HepG2 (cell line): Measurements from ENCODE around the gene PTPN13. TPM values are rescaled to one million over a fixed set of nuclear protein-coding genes. Genes with fewer than 3 reads are reported as not detected.

ENCODE experiments used
- ATAC-seq: fragments of 200-7000 bp; cut with Tn5 transposase; 3 replicates; pipeline ENCODE4 v1.9.1; 2020; ENCODE audit warnings: mild to moderate bottlenecking, moderate library complexity
- BruUV-seq: library from RNA; stranded (reverse); fragments of 400-500 nt; replicated peaks from 2 replicates; lab custom pipeline; 2021; lab: Mats Ljungman, UMichigan
- CTCF ChIA-PET: fragments of 300-600 bp; formaldehyde crosslinking; extraction: SDS; loops from one replicate; lab custom pipeline; 2021; ENCODE audit warnings: low total read pairs, inconsistent platforms, low intra/inter-chr PET ratio; lab: Yijun Ruan, JAX
- POLR2A ChIA-PET: fragments of 350-600 bp; sonication (Branson Sonifier 250); formaldehyde crosslinking; loops from one replicate; lab custom pipeline; 2020; ENCODE audit warnings: antibody characterized with exemption, inconsistent platforms; lab: Yijun Ruan, JAX
- DNase-seq: peaks from one replicate; pipeline ENCODE4 v3.0.0-alpha.2; 2015; ENCODE audit warnings: low spot score
- FAIRE-seq: peaks from 3 replicates; lab custom pipeline; 2011; peaks lifted over from hg19 to GRCh38; lab: Jason Lieb, UNC
- H2AFZ ChIP-seq: one replicate; pipeline ENCODE4 v1.6.1; 2011; ENCODE audit warnings: low read length, inconsistent platforms
- H3K27ac ChIP-seq: fragments of 300-600 bp; 3 replicates; pipeline ENCODE4 v1.8.0; 2011; ENCODE audit warnings: mixed run types, mild to moderate bottlenecking, mixed read lengths, low read length, inconsistent platforms; ENCODE audit not compliant: insufficient read depth; ENCODE audit errors: extremely low read length
- H3K27me3 ChIP-seq, 2 experiments: fragments of 200-600 bp in 1 of 2; 2 replicates in 1 of 2; 3 replicates in 1 of 2; pipeline versions ENCODE4 v1.6.0 to v1.8.0; 2011; ENCODE audit warnings: low read length in 2 of 2, mild to moderate bottlenecking in 2 of 2, moderate library complexity in 2 of 2, inconsistent platforms in 1 of 2; ENCODE audit not compliant: insufficient read depth in 2 of 2, control insufficient read depth in 1 of 2
- H3K36me3 ChIP-seq, 2 experiments: fragments of 200-600 bp in 1 of 2; replicated peaks in 1 of 2; 2 replicates in 1 of 2; 3 replicates in 1 of 2; pipeline versions ENCODE4 v1.5.1 to v1.8.0; 2011; ENCODE audit warnings: low read length in 2 of 2, inconsistent platforms in 1 of 2; ENCODE audit not compliant: insufficient read depth in 2 of 2, control insufficient read depth in 1 of 2
- H3K4me1 ChIP-seq: 2 replicates; pipeline ENCODE4 v1.5.1; 2012; ENCODE audit warnings: low read length, inconsistent platforms; ENCODE audit not compliant: insufficient read depth
- H3K4me2 ChIP-seq: 2 replicates; pipeline ENCODE4 v1.6.0; 2011; ENCODE audit warnings: low read depth, low read length, inconsistent platforms
- H3K4me3 ChIP-seq, 3 experiments: fragments of 200-600 bp in 1 of 3; sonication (generic), shearing (Covaris generic) in 1 of 3; replicated peaks in 1 of 3; 2 replicates each; pipeline ENCODE4 v1.5.1; 2011 to 2016; ENCODE audit warnings: low read length in 3 of 3, inconsistent platforms in 2 of 3, low read depth in 2 of 3, mild to moderate bottlenecking in 2 of 3, control low read depth in 1 of 3, mixed read lengths in 1 of 3; ENCODE audit not compliant: insufficient read depth in 1 of 3
- H3K79me2 ChIP-seq: one replicate; pipeline ENCODE4 v1.6.1; 2011; ENCODE audit warnings: low read length, inconsistent platforms; ENCODE audit not compliant: insufficient read depth
- H3K9ac ChIP-seq: 2 replicates; pipeline ENCODE4 v1.6.0; 2011; ENCODE audit warnings: mild to moderate bottlenecking, low read depth, low read length, inconsistent platforms; ENCODE audit not compliant: insufficient read depth
- H3K9me3 ChIP-seq: 2 replicates; pipeline ENCODE4 v1.5.1; 2012; ENCODE audit warnings: mild to moderate bottlenecking, low read length
- H4K20me1 ChIP-seq: 2 replicates; pipeline ENCODE4 v1.6.0; 2011; ENCODE audit warnings: inconsistent platforms, mild to moderate bottlenecking, low read length, moderate library complexity; ENCODE audit not compliant: insufficient read depth
- CTCF ChIP-seq: sonication (generic); formaldehyde crosslinking; IDR thresholded peaks from 2 replicates; pipeline ENCODE4 v1.5.0; 2020; ENCODE audit warnings: mild to moderate bottlenecking, missing genetic modification reagents, moderate library complexity
- E2F5 ChIP-seq: sonication (generic); formaldehyde crosslinking; conservative IDR thresholded peaks from 2 replicates; pipeline ENCODE4 v1.4.0; 2020; ENCODE audit warnings: missing genetic modification reagents
- GATAD2A ChIP-seq: IDR thresholded peaks from 2 replicates; pipeline ENCODE4 v1.6.1; 2016
- KMT2B ChIP-seq: IDR thresholded peaks from 2 replicates; pipeline ENCODE4 v1.6.1; 2016; ENCODE audit warnings: missing genetic modification reagents, missing compliant biosample characterization
- NFKBIZ ChIP-seq: IDR thresholded peaks from 2 replicates; pipeline ENCODE4 v1.6.1; 2018; ENCODE audit warnings: missing genetic modification reagents, missing compliant biosample characterization
- NONO ChIP-seq, 2 experiments: fragments of 450-650 bp in 1 of 2; sonication (generic) in 1 of 2; formaldehyde crosslinking in 1 of 2; IDR thresholded peaks in 1 of 2; conservative IDR thresholded peaks in 1 of 2; 2 replicates each; pipeline versions ENCODE4 v1.6.1 to v1.8.0; 2017 to 2022; ENCODE audit warnings: mild to moderate bottlenecking in 1 of 2, missing genetic modification reagents in 1 of 2, moderate library complexity in 1 of 2
- PPARG ChIP-seq: conservative IDR thresholded peaks from 2 replicates; pipeline ENCODE4 v1.6.1; 2016; ENCODE audit warnings: missing biosample characterization, missing genetic modification reagents
- ZNF101 ChIP-seq: sonication (generic); formaldehyde crosslinking; IDR thresholded peaks from 2 replicates; pipeline ENCODE4 v1.4.0; 2020; ENCODE audit warnings: mild to moderate bottlenecking, low read depth, missing genetic modification reagents, borderline replicate concordance
- ZNF230 ChIP-seq: sonication (generic); formaldehyde crosslinking; IDR thresholded peaks from 2 replicates; pipeline ENCODE4 v1.4.0; 2020; ENCODE audit warnings: mild to moderate bottlenecking, missing genetic modification reagents
- ZNF530 ChIP-seq: sonication (generic); formaldehyde crosslinking; IDR thresholded peaks from 2 replicates; pipeline ENCODE4 v1.5.0; 2020; ENCODE audit warnings: low read depth, mild to moderate bottlenecking, missing genetic modification reagents
- ZNF652 ChIP-seq: IDR thresholded peaks from 2 replicates; pipeline ENCODE4 v1.6.1; 2016; ENCODE audit warnings: low read depth, borderline replicate concordance
- ZNF7 ChIP-seq: IDR thresholded peaks from 2 replicates; pipeline ENCODE4 v1.6.1; 2016; ENCODE audit warnings: missing biosample characterization, missing genetic modification reagents
- ZNF749 ChIP-seq: sonication (generic); formaldehyde crosslinking; IDR thresholded peaks from 2 replicates; pipeline ENCODE4 v1.8.0; 2022; ENCODE audit warnings: mild to moderate bottlenecking, missing genetic modification reagents, moderate library complexity, borderline replicate concordance
- ZNF83 ChIP-seq: sonication (generic); formaldehyde crosslinking; IDR thresholded peaks from 2 replicates; pipeline ENCODE4 v1.4.0; 2020; ENCODE audit warnings: missing genetic modification reagents, mild to moderate bottlenecking, borderline replicate concordance
- WGBS: methylation state at CpG from one replicate; pipeline ENCODE4 v1.1.6; 2017; ENCODE audit warnings: low lambda C conversion rate; 5-methylcytosine and 5-hydroxymethylcytosine counted together
- in situ Hi-C: cut with HindIII; loops from 2 replicates; pipeline ENCODE4 v1.10.0; 2017; ENCODE audit warnings: low pct_unique_long_range_greater_than_20kb; ENCODE audit not compliant: extremely low pct_ligation_motif_present
- intact Hi-C: fragments of 100-400 bp; cut with micrococcal nuclease; formaldehyde crosslinking; loops from one replicate; pipeline ENCODE4 v1.10.0; 2022; ENCODE audit not compliant: unreplicated experiment
- polyA plus RNA-seq, 8 experiments: library from polyadenylated mRNA; depleted of rRNA in 3 of 8; stranded (reverse) in 7 of 8; unstranded in 1 of 8; fragments of >200 nt; fragmentation: Illumina TruSeq in 4 of 8; extraction: Trizol in 4 of 8; gene quantifications; 2 replicates each; pipeline versions ENCODE4 v1.2.1 to v1.2.3, GENCODE V29; 2011 to 2016; ENCODE audit warnings: low read depth in 4 of 8, missing spikeins in 1 of 8, mixed read lengths in 1 of 8; ENCODE audit not compliant: insufficient read depth in 1 of 8
- total RNA-seq, 5 experiments: library from RNA; depleted of rRNA; stranded (reverse); fragments of >200 nt; fragmentation: Illumina TruSeq; extraction: Trizol; gene quantifications; 2 replicates each; pipeline ENCODE4 v1.2.3, GENCODE V29; 2016; ENCODE audit warnings: low read depth in 1 of 5
- TF ChIP-seq, protein P1 (sequence below): sonication (generic); formaldehyde crosslinking; IDR thresholded peaks from 2 replicates; pipeline ENCODE4 v1.4.0; 2020; ENCODE audit warnings: mild to moderate bottlenecking, low read depth, missing genetic modification reagents
- TF ChIP-seq, protein P2 (sequence below): sonication (generic); formaldehyde crosslinking; IDR thresholded peaks from 2 replicates; pipeline ENCODE4 v1.5.0; 2020; ENCODE audit warnings: missing genetic modification reagents, mild to moderate bottlenecking, borderline replicate concordance

Gene PTPN13
- total and polyA plus RNA-seq, 2 of the 13 experiments (the other 11 are each of a cell fraction or from before 2014, with no cell fraction given) = not detected

GRCh38 chr4:86741846-86742245 lies 147.7 kb downstream of the PTPN13 start:
- no TSS peak for BruUV-seq
- no peak for FAIRE-seq
- Histone ChIP-seq H3K4me3 (no peak overlapping the region), H3K79me2 (no peaks in the 10 kb centered on the region), H3K9ac (no peak overlapping the region), H3K4me1 (no peaks in the 10 kb centered on the region), H2AFZ (no peak overlapping the region), H3K27me3 (no peaks in the 10 kb centered on the region), H4K20me1 (no peaks in the 10 kb centered on the region), H3K27ac (no peak overlapping the region), H3K36me3 (no peaks in the 10 kb centered on the region), H3K4me2 (no peak overlapping the region), H3K9me3 (peaks cover 9% of the 10 kb centered on the region)
- POLR2A ChIA-PET = no interaction called here
- intact Hi-C loops = no loop called here
- TF ChIP-seq PPARG (CRISPR knock-in tag) (no peak), ZNF7 (no peak), KMT2B (no peak), ZNF83 (CRISPR knock-in tag) (no peak), NFKBIZ (CRISPR knock-in tag) (no peak), ZNF230 (CRISPR knock-in tag) (no peak), NONO (IDR thresholded peaks at IDR 0.05) (no peak), NONO (CRISPR knock-in tag; conservative IDR thresholded peaks at IDR 0.05) (no peak), ZNF652 (CRISPR knock-in tag) (no peak), E2F5 (no peak), ZNF530 (no peak), ZNF749 (CRISPR knock-in tag) (no peak), GATAD2A (no peak), CTCF (CRISPR knock-in tag) (no peak), ZNF101 (CRISPR knock-in tag) (no peak)
- TF ChIP-seq, protein P1, sequence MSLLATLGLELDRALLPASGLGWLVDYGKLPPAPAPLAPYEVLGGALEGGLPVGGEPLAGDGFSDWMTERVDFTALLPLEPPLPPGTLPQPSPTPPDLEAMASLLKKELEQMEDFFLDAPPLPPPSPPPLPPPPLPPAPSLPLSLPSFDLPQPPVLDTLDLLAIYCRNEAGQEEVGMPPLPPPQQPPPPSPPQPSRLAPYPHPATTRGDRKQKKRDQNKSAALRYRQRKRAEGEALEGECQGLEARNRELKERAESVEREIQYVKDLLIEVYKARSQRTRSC (CRISPR knock-in tag) = no peak
- TF ChIP-seq, protein P2, sequence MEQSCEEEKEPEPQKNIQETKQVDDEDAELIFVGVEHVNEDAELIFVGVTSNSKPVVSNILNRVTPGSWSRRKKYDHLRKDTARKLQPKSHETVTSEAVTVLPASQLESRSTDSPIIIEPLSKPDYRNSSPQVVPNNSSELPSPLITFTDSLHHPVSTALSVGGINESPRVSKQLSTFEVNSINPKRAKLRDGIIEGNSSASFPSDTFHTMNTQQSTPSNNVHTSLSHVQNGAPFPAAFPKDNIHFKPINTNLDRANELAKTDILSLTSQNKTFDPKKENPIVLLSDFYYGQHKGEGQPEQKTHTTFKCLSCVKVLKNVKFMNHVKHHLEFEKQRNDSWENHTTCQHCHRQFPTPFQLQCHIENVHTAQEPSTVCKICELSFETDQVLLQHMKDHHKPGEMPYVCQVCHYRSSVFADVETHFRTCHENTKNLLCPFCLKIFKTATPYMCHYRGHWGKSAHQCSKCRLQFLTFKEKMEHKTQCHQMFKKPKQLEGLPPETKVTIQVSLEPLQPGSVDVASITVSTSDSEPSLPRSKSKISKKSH (CRISPR knock-in tag) = no peak
- CTCF ChIA-PET = no interaction called here
- 0% methylated on average over 1 of the region's 1 CpG for WGBS
- in situ Hi-C loops = no loop called here
- DNase-seq = no peak
- ATAC-seq = no peak
